GM18508 (cell line): ENCODE measurements around the gene GMPPA.
A peak's percentile ranks its signal among the peaks of the same experiment; 100 is the strongest.

ENCODE experiments used
- ATAC-seq: cut with Tn5 transposase; IDR thresholded peaks from one replicate; pipeline ENCODE4 v1.9.1; 2021; ENCODE audit warnings: moderate number of reproducible peaks; ENCODE audit not compliant: insufficient read depth, unreplicated experiment

The GMPPA gene

DNA sequence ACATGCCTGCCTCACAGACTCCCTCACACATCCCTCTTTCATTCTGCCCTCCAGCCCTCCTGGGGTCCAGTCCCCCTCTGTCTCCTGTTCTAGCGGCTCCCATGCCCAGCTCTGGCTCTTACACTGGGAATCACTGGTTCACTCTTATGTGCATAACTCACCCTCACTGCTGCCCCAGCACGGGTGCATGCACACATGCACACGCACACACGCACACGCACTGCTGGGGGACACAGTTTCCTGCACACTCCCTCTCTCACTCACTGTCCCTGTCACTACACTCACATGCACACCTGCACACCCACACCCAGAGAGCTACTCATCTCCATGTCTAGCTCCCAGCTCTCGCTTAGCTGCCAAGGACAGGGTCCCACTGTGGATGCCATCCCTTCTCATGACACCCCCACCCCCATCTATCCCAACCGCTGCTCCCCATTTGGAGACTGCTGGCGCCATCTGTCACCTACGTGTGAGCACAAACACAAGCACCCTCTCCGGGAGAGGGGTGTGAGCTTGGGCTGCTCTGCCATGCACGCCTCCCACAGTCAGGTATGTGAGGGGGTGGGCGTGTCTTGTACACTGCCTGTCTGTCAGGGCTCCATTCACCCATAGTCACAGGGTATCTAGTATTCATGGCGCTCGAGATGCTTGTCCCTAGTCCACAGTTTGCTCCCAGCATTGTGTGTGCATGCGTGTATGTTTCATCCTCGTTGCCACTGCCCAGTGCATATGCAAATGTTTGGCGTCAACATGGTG, 17.4 kb downstream of the GMPPA start:
- ATAC-seq, result no peak

DNA sequence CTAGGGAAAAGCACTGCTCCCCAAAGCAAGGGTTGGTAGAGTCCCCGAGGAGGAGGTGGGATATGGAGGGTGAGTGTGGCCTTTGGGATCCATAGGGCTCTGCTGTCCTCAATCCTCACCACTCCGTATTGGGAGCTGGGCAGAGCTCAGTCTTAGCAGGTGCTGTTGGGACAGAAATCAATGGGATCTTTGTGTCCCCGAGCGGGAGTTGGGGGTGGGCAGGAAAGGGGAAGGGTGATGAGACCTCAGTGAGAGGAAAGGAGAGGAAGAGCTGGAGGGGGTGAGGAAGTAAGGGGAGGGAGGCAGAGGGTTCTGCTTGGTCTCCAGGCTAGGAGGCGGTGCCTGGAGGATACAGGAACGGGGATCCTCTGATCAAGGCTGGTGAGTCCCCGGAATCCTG, 18.2 kb downstream of the GMPPA start:
- no peak for ATAC-seq

DNA sequence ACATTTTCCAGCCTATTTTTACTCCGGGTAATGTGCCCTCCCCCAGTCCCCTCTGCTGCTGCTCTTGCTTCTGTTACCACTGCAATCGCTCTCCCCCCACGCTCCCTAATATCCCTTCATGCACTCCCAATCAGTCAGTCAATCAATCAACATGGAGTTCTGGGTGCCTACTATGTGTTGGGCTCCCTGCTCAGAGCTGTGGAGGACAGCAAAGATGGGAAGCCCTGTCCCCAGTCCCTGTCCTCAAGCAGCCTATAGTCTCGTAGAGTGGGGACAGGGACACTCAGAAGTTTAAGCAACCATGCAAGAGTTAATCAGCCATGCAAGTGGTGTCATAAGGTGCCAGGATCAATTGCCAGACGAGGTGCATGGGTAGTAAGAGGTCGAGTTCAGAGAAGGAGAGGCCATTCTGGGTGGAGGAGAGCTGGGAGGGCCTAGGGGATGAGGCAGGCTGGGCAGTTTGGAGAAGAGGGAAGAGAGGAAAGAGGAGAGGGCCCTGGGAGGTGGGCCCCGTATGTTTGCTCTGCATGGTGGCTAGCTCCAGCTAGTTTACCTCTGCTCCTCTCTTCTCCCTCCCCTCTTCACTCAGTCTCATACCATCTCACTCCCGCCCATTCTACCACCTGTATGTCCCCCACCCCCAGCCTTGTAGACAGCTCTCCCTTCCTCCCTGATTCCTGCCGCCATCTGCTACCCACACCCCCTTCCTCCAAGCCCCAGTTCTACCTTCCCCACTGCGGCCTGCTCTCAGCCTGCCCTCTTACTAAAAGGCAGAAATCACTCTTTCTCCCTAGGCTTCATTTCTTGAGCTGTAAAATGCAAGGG, 19.5 kb downstream of the GMPPA start:
- no peak for ATAC-seq

DNA sequence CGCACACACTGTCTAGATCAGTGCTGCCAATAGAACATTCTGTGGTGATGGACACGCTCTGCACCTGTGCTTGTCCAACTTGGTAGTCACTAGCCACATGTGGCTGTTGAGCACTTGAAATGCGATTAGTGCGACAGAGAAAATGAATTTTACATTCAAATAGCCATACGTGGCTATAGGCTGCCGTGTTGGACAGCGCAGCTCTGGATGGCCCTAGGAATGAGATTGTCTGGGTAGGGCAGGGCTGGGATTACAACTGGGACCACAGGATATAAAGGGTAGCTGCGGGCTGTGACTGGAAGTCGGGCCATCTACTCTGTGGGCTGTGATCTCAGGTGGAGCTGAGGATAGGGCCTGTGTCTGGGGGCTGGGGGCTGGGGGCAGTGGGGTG, 20.8 kb downstream of the GMPPA start:
- ATAC-seq, result no peak

DNA sequence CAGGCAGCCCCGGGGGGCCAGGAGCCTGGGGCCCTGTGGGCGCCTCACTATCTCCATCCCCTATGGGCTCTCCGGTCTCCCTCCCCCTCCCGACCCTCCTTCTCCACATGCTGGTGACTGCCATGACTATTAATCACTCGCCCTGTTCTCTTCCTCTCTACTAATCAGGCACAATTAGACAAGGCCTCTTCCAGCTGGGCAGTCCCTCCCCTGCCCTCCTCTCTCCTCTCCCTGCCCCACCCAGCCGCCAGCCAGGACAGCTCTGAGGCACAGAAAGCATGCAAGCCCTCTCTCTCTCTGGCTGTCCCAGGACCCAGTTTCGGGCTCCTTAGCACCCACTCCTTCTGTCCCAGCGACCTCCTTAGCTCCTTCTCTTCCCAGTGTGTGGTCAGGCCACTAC, 21.4 kb downstream of the GMPPA start:
- ATAC-seq, result no peak

DNA sequence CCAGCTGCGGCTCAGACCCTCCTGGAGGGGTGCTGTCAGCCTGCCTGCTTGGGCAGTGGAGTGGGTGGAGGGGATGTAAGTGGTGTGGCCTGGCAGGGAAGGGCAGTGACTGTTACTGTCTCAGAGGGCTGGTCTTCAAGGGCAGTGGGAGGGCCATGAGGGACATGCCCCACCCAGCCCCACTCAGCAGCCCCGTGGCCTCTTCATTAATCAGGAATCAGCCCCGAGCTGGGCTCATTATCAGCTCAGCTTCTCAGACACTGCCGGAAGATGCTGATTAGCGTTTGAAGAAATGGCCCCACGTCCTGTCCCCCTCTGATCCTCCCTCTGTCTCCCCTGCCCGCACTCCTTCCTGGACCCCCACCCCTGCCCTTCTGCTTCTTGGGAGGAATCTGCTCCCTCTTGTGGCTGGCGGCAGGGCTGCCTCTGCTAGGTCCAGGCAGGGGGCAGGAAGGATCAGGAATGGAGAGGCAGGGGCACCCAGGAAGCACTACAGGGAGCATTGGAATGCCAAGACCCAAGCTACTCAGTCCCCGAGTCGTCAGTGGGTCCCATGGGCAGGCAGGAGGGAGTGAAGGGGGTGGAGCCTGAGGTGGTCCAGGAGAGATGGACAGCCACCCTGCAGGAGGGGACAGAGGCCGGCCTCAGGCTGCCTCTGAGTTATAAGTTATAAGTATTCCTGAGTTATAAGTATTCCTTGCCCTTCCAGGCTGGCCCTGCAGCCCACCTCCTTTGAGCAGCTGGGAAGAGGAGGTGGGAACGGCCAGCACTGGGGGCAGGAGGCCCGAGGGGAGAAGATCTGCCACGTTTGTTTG, 22.6 kb downstream of the GMPPA start:
- no peak for ATAC-seq

DNA sequence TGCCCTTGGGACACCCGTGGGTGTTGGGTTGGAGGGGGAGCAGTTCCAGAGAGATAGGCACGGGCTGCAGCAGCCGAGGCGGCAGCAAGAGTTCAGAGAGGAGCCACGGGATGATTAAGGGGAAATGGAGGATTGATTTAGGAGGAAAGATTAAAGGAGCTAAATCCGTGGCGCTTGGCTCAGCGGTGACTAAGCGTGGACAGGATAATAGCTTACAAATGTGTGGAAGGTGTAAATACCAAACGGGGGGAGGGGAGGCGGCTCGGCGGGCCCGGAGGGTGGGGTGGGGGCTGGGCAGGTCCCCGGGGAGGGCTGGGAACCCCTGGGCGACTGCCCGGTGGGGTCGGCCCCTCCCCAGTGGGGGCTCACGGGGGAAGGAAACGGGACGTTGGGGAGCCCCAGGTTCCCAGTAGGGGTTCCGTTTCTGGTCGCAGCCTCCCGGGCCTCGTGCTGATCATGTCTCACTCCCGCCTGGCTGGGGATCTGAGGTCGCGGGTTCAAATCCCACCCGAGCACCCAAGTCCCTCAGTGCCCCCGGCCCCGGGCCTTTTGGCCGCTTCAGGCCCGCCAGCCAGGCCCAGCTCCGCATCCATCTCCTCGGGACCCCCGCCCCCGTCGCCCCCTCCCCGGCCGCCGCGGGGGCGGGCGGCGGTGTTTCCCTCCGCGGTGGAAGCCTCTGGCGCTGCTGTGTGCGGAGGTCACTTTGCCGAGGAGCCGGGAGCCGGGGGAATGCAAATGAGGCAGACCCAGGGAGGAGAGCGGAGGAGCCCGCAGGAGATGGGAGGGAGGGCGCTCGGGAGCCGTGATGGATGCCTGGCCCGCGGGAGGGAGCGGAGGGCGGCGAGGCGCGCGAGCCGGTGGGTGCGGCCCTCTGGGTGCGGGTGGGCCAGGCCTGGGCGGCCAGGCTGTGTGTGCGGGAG, 23.7 kb downstream of the GMPPA start:
- no peak for ATAC-seq

DNA sequence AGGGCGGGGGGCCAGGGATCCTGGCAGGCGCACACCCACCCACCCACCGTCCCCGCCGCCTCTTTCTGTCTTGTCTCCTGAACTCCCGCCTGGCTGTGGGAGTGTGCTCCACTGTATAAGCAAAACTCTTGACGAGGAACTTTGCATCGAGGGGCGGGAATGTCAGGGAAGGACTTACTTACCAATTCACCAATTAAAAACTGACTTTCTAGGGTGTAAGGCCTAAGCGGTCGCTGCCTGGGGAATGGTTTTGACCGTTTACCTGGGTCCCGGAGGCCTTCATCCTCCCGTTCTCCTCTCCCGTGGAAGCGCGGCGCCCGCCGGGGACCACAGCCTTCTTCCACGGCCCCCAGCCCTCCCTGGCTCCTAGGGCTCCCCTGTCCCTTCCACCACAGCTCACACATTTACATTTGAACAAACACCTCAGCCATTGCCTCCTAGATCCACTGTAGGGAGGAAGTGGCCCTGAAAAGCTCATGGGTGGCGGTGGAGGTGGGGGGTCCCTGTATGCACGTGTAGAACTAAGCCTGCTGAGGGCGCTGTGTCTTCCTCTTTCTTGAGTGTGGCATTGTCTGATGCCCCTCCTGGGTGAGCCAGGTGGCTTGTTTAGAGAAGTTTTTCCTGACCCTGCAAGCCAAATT, 24.5 kb downstream of the GMPPA start:
- no peak for ATAC-seq

DNA sequence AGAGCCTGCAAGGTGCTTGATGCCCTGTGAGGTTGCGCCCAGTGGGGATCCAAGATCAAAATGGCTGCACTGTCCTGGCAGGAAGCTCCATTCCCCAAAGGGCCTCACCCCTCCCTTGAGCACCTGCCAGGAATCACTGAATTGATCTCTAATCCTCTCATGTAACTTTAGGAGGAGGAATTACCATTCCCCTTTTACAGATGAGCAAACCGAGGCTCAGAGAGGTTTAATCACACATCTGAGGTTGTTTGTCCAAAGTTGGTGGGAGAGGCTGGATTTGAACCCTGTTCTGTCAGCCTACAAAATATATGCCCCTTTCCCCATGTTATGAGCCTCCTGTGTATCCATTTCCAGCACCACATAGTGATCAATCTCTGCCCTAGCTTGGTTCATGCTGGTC, 26.1 kb downstream of the GMPPA start:
- ATAC-seq, result no peak

DNA sequence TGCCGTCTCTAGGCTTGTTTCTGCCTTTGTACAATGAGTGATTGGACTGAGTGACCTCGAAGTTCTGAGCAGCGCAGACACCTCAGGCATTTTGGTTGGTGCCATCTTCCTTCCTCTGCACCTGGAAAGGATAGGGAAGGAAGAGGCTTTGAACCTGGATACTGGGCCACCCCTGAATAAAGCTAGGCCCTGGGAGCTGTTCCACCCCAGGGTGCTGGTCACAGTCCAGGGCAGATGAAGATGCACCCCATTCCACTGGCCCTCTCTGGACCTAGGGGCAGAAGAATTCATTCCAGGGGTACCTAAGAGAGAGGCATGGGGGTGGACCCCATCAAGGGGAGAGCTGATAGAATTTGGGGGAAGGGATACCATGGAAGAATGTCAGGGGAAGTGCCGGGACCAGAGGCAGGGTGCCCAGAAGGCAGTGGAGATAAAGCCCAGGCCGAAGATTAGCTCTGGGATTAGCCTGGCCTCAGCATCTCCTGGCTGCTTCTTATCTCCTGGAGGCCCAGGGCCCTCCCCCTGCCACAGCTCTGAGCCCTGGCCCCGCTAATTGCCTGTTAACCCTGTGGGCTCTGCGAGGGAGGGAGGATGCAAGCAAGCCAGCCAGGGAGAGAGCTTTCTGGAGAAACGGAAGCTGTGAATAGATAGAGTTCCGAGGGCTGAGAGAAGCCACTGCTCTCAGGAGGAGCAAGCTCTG, 27.0 kb downstream of the GMPPA start:
- ATAC-seq, result no peak

DNA sequence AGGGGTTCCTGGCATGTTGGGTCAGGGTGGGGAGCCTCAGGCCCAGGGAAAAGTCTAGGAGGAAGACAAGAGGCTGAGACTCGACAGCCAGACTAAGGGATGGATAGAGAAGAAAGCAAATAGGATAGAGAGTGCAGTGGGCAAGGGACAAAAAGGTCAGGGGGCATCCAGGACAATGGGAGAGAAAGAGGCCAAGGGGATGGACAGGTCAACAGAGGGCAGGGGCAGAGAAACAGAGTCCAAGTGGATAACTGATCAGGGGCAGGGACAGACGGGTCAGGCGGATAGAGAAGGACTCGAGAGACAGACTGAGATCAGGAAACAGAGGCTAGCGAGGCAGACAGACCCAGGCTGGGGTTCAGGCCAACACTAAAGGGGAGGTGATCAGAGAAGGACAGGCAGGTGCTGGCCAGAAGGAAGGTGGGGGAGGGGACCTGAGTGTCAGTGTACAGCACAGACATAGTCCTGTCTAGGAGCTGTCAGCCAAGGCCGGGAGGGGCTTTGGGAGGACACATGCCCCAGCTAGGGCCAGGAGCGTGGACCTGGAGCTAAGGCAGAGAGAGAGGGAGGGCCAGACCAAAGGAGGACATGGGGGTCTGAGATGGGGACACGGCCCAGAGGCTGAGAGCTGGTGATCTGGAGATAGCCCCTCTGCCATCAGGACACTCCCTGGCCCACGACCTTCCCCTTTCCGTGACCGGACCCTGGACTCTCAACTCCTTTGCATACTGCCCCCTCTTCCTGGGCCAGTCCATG, 27.8 kb downstream of the GMPPA start:
- no peak for ATAC-seq

DNA sequence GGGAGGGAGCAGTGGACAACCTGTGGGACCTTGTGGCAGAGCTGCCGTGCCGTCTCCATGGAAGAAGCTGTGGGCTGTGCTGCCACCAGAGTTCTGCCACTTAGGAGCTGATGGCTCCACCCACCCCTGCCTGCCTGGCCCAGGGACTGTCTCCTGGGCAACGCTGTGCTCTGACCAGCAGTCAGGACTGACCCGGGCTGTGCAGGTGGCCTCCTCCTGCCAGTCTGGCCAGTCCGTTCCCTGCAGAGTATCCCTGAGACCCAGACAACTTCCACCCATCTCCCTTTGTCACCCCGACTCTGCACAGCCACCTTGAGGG, 28.3 kb downstream of the GMPPA start:
- no peak for ATAC-seq

DNA sequence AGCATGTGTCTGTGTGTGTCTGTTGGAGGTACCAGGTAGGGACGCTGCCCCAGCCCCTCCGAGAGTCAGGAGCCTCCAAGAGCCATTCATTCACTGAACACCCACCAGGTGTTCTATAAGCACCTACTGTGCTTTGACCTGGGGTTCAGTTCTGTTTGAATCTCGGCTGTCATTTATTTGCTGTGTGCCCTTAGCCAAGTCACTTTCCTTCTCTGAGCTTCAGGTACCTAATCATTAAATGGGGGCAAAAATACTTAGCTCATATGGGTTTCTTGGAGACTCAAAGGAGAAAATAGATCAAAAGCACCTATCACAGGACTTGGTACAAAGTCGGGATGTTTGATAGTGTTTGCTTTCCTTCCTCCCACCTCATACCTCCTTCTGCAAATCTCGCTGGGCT, 28.8 kb downstream of the GMPPA start:
- ATAC-seq, result no peak

DNA sequence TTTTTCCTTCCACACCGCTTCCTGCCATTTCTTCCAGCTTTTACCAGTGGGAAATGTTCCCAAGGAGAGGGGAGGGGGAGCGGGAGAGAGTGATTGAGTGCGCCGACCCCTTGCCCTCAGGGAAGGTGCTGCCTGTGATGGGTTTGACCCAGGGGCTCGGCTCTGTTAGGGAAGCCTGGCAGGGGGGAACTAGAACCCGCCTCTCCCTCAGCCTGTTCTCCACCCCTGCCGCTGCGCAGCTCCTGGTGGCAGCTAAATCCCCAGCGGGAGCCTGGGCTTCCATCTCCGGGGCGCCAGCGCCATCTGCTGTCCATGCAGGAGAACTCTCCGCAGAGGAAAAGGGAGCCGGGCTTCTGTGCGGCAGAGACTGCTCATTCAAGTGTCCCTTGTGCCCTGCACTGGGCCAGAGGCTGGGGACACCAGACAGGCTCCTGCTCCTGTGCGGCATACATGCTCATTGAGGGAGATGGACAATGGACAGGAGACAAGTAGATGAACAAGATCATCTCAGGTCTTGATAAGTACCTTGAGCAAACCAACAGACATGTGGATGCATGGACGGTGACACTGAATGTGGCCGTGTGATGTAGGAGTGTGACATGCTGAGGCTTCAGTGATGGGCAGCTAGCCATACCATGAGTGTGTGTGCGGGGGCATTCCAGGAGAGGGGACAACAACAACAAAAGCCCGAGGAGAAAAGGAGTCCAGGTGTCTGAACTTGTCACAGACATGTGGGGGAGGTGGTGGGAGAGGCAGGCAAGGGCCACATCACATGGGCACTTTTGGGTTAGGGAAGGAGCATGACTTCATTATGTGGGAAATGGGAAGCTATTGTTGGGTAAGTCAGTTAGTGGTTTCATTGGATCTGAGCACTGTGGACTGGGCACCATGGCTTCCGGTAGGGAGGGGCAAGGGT, 31.6 kb downstream of the GMPPA start:
- ATAC-seq, result peak; percentile 61

DNA sequence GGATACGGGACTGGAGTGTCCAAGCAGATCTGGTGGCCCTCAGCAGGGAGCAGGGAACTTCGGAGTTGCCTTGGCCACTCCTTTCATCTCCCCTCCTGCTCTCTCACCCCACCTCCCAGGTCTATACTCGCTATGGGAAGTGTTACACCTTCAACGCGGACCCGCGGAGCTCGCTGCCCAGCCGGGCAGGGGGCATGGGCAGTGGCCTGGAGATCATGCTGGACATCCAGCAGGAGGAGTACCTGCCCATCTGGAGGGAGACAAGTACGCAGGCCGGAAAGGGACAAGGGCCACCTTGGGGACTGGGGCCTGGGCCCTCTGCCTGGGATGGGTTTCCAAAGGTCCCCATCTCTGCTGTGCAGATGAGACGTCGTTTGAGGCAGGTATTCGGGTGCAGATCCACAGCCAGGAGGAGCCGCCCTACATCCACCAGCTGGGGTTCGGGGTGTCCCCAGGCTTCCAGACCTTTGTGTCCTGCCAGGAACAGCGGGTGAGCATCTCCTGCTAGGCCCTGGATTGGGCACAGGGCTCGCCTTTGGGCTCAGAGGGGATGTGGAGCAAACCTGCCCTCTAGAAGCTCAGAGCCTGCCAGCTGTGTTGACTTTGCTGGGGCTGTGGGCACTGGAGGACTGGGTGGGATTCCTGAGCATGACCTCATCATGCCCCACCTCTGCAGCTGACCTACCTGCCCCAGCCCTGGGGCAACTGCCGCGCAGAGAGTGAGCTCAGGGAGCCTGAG, 33.1 kb downstream of the GMPPA start:
- no peak for ATAC-seq

DNA sequence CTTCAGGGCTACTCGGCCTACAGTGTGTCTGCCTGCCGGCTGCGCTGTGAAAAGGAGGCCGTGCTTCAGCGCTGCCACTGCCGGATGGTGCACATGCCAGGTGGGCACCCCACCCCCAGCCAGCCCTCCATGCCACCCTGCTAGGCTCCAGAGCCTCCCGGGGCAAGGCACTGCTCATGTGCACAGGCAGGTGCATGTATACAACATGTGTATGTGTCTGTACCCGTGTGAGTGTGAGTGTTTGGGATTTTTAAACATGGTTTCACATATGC, 33.6 kb downstream of the GMPPA start:
- ATAC-seq, result no peak
